Testis (tissue), 2 donors: ENCODE results near the gene MOCOS.

Experiments used
- CTCF ChIP-seq, 3 experiments: fragments of 450-650 bp in 2 of 3; fragments of 200-600 bp in 1 of 3; sonication (generic) in 1 of 3; IDR thresholded peaks; one replicate each; pipeline ENCODE4 v1.5.1; 2016 to 2019; ENCODE audit warnings: antibody characterized with exemption in 3 of 3, mild to moderate bottlenecking in 2 of 3, moderate library complexity in 1 of 3
- POLR2A ChIP-seq: fragments of 450-650 bp; IDR thresholded peaks from one replicate; pipeline ENCODE4 v1.6.1; 2017; ENCODE audit warnings: antibody characterized with exemption, mild to moderate bottlenecking, moderate library complexity

- TF ChIP-seq CTCF (IDR thresholded peaks at IDR 0.05) (no peak), POLR2A (no peak)
Measured at GRCh38 chr18:36185901-36186460, 1.3 kb upstream of the MOCOS start.
